ENCODE data around the gene RIPK3.
"Not testable (repeated sequence)": the region's sequence is repeated elsewhere in the genome, so short reads cannot be mapped to it uniquely, and the experiment has no call there.

The RIPK3 gene

DNA sequence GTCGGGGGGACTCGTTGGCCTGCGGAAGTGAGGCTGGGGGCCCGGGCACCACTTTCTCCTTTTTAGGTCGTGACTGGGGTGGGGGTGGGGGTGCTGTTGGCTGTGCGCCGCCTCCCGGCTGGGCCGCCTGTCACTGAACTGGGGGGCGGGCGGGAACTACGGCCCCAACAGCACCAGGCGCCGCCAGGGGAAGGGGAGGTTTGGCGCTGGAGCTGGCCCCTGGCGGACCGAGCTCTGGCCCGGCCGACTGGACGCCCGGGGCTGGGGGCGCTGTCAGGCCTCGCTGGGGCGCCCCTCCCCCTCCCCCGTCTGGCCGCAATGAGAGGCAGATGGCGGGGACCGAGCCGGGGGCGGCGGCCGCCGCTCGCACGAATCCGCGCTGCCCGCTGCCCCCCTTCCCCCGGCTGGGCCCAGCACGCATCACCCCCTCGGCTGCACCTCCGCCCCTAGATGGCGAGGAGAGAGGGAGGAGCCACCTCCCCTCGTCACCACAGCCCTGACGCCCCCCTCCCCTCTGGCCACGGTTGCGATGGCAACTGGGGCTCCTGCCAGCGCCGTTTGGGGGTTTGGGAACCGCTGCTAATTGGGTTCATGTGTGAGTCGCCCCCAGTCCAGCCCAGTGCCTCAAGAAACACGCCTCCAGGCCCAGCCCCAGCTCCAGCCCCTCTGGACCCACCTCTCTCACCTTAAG, 28.9 kb upstream of the RIPK3 start:
- DNase-seq: peak; percentile 90

DNA sequence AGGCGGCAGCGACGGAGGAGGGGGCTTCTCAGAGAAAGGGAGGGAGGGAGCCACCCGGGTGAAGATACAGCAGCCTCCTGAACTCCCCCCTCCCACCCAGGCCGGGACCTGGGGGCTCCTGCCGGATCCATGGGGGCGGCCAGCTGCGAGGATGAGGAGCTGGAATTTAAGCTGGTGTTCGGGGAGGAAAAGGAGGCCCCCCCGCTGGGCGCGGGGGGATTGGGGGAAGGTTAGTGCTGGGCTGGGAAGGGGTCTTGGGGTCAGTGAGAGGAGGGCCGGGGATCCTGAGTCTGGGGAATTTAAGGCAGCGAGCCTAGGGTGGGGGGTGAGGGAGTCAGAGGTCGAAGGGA, 28.4 kb upstream of the RIPK3 start:
- peak; percentile 72 for DNase-seq

DNA sequence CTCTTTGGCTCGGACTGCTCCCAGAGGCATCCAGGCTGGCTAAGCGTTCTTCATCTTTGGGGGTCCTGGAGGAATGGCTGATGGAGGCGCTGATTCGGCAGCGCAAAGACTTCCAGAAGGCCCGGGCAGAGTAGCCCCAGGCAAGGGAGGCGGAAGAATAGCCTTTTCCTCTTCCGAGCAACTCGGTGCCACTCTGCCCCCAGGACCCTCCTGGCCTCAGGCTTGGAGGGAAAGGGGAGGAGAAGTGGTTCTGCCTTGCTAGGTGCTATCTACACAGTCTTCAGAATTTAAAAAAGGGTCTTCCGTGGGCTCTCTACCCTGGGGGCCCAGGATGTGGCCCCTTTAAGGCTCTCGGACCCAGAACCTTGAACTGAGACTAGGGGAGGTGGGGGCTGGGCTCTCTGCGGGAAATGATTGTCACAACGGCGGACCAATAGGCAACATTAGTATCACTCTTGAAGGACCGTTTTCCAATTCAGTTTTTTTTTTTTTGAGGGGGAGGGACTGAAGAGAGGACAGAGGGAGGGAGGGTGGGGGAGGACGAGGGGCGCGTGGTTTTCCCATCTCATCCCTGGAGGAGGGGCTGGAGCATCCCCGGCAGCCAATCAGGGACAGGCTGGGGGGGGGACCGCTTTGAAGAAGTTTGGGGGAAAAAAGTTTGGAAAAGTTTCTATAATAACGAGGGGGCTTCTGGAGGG, 27.9 kb upstream of the RIPK3 start, which contains the start of gene NFATC4:
Gene NFATC4 (plus strand): TSS at position 671 of the 698 bp plus-strand sequence. CDS start 157 bp downstream, outside the sequence.
- DNase-seq: peak; percentile 97

DNA sequence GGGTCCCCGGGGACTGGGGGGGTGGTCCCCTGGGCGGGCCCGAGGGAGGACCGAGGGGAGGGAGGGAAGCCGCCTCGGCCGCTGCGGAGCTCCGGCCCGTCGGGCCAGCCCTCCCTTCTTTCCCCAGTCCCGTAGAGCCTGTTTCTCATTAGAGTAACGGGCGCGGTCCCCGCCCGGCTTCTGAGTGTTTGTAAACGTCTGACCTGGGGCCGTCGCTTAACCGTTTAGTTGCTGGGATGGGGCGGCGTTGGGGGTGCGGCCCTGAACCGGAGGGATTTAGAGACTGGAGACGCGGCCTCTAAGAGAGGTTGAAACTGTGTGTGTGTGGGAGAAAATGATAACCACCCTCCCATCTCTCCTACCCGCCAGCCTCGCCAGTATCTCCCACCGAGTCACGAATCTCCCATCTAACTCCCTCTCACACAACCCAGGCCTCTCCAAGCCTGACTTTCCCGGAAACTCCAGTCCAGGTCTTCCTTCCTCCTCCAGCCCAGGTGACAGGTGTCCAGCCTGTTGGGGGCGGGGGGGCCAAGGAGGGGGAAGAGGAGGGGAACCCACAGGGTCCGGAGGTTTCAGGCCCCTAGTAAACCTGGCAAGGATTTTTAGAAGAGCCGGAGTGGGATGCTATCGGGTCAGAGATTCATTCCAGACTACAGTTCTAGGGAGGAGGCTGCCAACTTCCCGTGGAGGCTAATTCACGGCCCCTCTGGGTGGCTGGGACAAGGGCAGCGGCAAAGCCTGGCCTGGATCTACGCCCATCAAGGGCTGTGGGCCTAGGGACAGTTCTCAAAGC, 27.1 kb upstream of the RIPK3 start:
- peak; percentile 100 for DNase-seq

DNA sequence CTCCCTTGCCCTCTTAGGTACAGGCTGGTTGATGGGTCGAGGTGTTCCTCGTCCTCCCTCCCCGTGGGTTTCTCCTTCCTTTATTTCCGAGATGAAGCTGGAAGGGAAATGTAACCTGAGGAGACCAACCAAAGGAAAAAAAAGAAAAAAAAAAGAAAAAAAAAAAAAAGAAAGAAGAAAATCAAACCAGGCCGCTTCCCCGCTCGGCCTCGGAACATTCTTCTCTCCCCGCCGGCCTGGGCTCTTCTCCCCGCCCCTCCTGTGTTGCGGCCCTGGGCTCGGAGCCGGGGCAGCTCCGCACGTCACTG, 26.6 kb upstream of the RIPK3 start:
- no peak for DNase-seq

DNA sequence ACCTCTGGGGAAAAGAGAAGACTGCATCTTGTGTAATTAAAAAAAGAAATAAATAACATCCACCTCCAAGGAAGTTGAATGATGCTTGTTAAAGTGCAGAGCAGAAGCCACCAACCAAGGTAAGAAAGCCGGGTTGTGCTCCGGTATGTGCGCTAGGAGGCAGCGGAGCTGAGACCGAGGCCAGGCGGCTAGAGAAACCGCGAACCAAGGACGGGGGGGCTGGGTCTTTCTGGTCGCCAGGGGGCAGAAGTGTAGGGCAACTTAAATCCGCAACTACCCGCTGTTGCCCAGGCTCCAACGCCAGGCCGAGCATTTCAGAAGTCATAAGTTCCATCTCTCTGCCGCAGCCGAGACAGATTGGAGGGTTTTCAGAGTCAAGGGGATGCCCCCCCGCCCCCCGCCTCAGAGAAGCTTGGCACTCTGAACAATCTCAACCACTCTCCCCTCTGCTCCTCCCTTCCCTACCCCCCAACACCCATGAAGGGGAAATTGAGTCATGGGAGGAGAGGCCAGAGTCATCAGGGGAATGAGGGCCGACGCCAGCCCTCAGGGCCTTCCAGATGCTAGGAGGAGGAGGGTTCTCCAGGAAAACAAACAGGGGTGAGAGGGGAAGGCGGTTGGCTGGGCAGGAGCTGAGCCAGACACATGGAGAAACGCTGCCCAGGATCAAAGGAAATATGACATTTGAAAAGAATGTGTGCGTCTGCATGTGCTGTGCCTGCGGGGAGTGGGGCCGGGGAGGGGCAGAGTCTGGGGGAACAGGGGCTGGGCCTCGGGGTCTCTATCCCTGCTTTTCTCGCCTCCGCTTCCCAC, 26.0 kb upstream of the RIPK3 start:
- DNase-seq: peak; percentile 89

DNA sequence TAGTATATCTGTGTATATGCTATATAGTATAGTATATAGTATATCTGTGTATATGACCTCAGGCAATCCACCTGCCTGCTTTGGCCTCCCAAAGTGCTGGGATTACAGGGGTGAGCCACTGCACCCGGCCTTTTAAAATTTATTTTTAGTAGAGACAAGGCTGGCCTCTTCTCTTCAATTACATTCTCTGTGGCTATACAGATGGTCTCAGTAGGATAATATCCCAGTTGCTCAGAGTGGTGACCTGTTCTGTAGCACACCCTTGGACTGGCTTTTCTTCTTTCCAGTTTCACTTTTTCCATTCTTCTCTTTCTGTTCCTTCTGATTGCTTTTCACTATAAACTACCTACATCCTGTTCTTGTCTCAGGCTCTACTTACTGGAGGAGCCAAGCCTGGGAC, 25.1 kb upstream of the RIPK3 start:
- DNase-seq: no peak

DNA sequence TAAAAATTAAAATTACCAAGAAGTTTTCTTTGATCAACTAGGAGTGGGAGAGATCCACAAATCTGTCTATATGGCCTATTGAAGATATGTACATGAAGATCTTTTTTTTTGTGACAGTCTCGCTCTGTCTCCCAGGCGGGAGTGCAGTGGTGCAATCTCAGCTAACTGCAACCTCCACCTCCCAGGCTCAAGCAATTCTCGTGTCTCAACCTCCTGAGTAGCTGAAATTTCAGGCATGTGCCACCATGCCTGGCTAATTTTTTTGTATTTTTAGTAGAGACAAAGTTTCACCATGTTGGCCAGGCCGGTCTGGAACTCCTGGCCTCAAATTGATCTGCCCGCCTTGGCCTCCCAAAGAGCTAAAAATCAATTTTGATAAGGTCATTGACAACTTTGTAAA, 23.6 kb upstream of the RIPK3 start:
- no peak for DNase-seq

DNA sequence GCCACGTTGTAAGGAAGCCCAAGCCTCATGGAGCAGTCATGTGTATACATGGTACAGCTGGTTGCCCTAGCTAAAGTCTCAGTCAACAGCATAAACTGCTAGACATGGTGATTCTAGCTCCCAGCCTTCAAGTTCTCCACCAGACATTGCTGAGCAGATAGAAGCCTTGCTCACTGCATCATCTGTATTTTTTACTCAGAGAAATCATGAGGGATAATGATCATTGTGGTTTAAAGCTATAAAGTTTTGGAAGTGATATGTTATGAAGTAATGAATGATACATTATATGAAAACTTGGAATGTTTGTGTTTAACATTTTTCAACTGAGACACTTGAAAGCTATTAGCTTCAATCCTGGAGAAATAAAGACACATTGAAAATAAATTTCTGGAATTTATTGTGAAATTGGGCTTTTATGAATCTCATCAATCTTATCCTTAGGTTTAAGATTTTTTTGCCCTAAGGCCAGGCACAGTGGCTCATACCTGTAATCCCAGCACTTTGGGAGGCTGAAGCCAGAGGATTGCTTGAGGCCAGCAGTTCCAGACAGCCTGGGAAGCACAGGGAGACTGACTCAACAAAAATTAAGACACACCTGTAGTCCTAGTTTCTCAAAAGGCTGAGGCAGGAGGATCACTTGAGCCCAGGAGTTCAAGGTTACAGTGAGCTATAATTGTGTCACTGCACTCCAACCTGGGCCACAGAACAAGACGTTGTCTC, 22.6 kb upstream of the RIPK3 start:
- DNase-seq: no peak

DNA sequence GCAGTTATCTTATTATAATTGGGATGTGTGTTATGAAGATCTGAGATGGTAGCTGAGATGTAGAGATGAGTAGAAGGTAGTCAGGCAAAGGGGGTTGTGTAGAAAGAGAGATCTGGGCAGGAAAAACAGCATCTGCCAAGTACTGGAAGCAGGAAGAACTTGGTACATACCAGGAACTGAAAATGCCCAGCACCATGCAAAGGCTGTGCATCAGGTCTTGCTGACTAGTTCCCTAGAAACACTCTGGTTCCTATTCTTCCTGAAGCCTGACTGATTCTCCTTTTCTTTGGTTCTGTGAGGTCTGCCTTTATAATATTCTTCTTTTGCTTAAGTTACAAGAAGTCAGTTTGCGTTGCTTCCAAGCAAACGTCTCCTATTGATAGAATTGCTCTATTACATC, 21.5 kb upstream of the RIPK3 start:
- DNase-seq: no peak

DNA sequence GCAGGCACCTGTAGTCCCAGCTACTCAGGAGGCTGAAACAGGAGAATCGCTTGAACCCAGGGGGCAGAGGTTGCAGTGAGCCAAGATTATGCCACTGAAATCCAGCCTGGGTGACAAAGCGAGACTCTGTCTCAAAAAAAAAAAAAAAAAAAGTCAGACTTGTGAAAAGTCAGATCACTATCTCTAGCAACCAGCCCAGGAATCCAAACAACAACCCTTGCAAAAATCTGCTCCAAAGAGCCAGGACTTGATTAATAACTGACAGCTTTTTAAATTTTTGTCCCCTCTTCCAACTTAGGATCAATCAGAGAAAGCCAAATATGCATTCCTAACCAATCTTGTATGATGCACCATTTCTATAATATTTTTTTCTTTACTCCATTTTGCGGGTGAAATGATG, 20.5 kb upstream of the RIPK3 start:
- DNase-seq: no peak

DNA sequence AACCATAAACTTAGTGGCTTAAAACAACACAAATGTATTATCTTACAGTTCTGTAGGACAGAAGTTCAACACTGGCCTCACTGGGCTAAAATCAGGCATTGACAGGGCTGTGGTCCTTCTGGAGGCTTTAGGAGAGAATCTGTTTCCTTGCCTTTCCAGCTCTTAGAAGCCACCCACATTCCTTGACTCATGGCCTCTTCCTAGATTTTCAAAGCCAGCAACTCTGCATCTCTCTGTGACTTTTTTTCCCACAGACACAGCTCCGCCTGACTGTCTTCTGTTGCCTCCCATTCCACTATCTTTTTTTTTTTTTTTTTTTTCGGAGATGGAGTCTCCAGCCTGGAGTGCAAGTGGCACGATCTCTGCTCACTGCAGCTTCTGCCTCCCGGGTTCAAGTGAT, 16.4 kb upstream of the RIPK3 start:
- no peak for DNase-seq

DNA sequence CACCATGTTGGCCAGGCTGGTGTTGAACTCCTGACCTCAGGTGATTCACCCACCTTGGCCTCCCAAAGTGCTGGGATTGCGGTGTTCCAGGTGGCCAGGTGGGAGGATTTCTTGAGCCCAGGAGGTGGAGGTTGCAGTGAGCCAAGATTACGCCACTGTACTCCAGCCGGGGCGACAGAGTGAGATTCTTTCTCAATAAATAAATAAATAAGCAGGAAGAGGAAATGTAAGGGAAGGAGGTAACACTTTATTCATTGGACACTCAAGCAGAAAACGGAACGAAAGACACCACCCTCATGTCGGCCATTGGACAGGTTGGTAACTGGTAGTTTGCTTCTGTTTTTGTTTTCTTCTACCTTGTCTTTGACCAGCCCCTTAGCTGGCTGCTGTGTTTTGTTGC, 15.2 kb upstream of the RIPK3 start:
- no peak for DNase-seq

DNA sequence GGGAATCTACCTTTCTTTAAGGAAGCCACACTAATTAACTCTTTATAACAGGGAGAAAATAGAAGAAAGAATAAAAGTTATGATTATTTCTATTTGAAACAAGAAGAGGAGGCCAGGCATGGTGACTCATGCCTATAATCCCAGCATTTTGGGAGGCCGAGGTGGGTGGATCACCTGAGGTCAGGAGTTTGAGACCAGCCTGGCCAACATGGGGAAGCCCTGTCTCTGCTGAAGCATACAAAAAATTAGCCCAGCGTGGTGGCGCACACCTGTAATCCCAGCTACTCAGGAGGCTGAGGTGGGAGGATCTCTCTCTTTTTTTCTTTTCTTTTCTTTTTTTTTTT, 14.7 kb upstream of the RIPK3 start:
- DNase-seq: not testable (repeated sequence)

DNA sequence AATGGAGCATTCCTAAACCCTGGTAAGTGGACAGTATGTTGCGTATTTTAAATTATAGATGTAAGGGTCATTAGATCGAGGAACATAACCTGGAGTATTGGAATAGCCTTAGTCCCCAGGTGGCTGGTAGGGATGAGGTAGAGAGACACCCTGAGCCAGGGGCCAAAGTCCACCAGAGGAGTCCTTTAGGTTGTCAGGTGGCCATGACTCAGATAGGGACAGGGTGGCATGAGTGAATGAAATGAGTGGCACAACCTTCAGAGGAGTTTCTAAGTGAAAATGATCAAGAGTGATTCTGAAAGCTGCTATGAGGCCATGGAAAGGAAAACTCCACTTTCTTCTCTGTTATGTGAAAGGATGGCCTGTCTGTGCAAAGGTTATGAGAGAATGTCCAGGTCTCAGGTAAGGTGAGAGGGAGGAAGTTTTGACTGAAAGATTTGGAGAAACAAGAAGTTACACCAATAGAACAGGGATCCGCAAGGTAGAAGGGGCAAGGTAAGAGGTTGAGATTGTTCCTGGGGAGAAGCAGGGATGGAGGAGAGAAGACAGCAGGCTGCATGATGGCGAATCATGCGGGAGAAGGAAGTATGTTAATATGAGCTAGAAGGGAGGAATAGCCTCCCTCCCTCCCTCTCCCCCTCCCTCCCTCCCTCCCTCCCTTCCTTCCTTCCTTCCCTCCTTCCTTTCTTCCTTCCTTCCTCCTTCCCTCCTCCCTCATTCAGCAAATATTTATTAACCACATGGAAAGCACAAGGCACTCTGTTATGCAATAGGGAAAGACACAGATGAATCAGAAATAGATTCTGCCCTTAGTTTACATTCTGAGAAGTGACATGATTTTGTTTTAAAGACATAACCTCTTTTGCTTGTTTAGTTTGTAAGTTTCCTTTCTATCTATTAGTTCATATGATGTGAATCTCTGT, 14.0 kb upstream of the RIPK3 start:
- no peak for DNase-seq

DNA sequence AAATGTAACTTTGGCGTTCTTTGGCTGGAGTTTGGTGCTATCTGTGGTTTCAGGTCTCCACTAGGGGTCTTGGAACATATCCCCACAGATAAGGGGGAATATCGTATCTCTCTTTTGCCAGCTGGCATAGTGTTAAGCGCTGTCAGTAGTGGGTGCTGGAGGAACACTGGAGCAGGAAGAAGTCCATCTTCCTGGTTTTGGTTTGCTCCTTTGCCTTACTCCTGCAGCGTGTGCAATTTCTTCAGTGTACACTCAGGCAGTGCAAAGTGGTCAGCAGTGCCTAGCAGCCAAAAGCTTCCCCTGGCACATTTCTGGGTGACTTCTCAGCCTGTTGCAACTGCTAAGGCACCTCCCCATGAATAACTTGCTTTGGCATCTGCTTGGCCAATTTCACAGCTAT, 11.7 kb upstream of the RIPK3 start:
- peak; percentile 72 for DNase-seq

DNA sequence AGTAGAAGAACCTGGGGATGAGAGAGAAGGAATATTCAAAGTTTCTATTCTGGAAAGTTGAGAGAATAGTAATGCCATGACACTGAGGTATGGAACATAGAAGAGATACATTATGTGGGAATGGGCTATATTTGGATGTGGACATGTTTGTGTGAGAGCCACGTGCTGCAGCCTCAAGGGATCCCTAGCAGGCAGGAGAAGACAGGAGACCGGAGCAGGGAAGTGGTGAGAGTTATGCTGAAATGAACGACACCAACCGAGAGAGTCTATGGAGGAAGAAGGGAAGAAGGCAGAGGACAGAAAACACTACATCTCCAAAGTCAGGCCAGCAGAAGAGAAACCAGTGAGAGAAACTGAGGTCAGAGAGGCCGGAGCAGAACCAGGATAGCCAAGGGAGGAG, 10.0 kb upstream of the RIPK3 start:
- no peak for DNase-seq

DNA sequence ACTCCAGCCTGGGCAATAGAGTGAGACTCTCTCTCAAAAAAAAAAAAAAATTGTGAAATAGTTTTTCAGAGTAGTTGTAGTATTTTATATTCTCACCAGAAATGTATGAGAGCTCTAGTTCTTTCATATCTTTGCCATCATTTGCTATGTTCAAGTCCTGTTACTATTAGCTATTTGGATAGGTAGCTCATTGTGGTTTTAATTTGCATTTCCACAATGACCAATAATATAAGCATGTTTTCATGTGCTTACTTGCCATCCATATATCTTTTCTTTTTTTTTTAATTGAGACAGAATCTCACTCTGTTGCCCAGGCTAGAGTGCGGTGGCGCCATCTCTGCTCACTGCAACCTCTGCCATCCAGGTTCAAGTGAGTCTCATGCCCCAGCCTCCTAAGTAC, 8.4 kb upstream of the RIPK3 start:
- no peak for DNase-seq

DNA sequence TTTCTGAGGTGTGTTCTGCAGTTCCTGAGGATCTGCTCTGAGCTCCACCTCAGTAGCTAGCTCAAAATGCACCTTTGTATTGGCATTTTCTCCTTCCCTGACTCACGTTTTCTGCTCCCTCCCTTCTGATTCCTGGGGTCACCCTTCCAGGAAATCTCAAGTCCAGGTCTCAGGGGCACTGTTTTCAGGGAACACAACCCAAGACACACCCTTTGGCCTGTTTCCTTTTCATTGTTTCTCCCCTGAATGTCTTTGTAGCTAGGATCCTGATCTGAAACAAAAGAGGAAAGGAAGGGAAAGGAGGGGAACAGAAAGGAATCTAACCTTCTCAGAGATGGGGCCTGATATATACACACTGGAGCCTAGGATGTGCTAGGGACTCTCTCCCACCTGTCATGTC, 7.3 kb upstream of the RIPK3 start:
- DNase-seq: no peak

DNA sequence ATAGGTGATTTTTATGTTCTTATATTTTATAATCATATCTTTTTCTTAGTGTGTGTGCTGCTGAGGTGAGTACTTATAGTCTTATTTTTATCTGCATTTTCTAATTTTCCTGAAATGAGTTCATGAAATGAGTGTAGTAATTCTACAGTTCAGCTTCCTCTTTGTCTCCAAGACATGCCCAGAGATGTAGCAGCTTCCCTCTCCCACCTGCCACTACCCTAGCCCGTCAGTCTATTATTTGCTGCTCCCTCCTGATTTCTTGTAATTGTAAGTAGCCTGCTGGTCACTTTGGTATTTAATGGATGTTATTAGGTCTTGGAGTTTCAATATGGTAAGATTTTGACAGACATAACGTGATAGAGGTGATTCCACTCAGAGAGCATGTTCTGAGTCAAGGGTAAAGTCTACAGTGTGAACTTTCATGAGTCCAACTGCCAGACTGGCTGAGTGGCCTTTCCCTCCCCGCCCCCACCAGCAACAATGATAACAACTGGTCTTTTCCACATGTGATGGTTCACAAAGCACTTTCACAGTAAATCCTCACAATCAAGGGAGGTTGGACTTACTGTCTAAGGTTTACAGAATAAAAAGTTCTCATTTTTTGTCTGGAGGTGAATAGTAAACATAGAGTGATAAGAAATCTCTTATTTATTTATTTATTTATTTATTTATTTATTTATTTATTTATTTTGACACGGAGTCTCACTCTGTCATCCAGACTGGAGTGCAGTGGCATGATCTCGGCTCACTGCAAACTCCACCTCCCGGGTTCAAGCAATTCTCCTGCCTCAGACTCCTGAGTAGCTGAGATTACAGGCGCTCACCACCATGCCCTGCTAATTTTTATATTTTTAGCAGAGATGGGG, 4.2 kb upstream of the RIPK3 start:
- DNase-seq: no peak

DNA sequence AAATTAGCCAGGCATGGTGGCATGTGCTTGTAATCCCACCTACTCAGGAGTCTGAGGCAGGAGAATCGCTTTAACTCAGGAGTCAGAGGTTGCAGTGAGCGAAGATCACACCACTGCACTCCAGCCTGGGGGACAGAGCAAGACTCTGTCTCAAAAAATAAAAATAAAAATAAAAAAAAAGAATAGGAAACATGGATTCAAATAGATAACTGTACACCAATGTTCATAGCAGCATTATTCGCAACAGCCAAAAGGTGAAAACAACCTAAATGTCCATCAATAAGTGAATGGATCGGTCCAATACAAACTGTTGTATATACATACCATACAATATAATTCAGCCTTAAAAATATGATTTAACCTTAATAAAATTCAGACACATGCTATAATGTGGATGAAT, 3.1 kb upstream of the RIPK3 start:
- DNase-seq: no peak

All from NCI-H69 (cell line).